ENCODE measurements around the gene CEND1. TPM values are rescaled to one million over a fixed set of nuclear protein-coding genes. Genes with fewer than 3 reads are reported as not detected.
A peak's percentile ranks its signal among the peaks of the same experiment; 100 is the strongest.

The CEND1 gene
- total RNA-seq, 1 donor from 2014 or later = 0.20 TPM

GRCh38 chr11:819129-819931, 29.4 kb upstream of the CEND1 start:
- no peak for DNase-seq (ENCODE audit: low spot score)
- H3K9me3 Mint-ChIP-seq (ENCODE audit: low read depth) = no peaks in the 10 kb centered on the region

GRCh38 chr11:818396-819128, 28.7 kb upstream of the CEND1 start, which contains the start of gene PNPLA2:
Gene PNPLA2, plus strand, starts transcription at chr11:818914. Its CDS starts 805 bp downstream, at chr11:819719.
- TF ChIP-seq CTCF (IDR thresholded peaks at IDR 0.05) = no peak
- H3K36me3 Mint-ChIP-seq (ENCODE audit: low read depth) = peaks cover 4% of the 10 kb centered on the region
- no peak for DNase-seq (ENCODE audit: low spot score)

More at GRCh38 chr11:819129-819931, 29.4 kb upstream of the CEND1 start:
- Mint-ChIP-seq H3K36me3 (ENCODE audit: low read depth) (peaks cover 2% of the 10 kb centered on the region), H3K4me1 (ENCODE audit: low read depth) (peaks cover 22% of the 10 kb centered on the region), H3K27ac (ENCODE audit: unreplicated experiment) (peak overlapping the region; percentile 74), H3K4me3 (ENCODE audit: unreplicated experiment) (peak overlapping the region; percentile 80), H3K27me3 (ENCODE audit: low read depth) (no peaks in the 10 kb centered on the region)
- no peak for TF ChIP-seq CTCF (IDR thresholded peaks at IDR 0.05)

GRCh38 chr11:816433-816779, 26.5 kb upstream of the CEND1 start:
- Mint-ChIP-seq H3K4me1 (ENCODE audit: low read depth) (peaks cover 23% of the 10 kb centered on the region), H3K4me3 (ENCODE audit: unreplicated experiment) (no peak overlapping the region), H3K27ac (ENCODE audit: unreplicated experiment) (no peak overlapping the region), H3K9me3 (ENCODE audit: low read depth) (no peaks in the 10 kb centered on the region), H3K36me3 (ENCODE audit: low read depth) (peaks cover 14% of the 10 kb centered on the region), H3K27me3 (ENCODE audit: low read depth) (no peaks in the 10 kb centered on the region)
- DNase-seq (ENCODE audit: low spot score) = no peak
- no peak for TF ChIP-seq CTCF (IDR thresholded peaks at IDR 0.05)

More at GRCh38 chr11:818396-819128, 28.7 kb upstream of the CEND1 start, which contains the start of gene PNPLA2:
- Mint-ChIP-seq H3K27me3 (ENCODE audit: low read depth) (no peaks in the 10 kb centered on the region), H3K9me3 (ENCODE audit: low read depth) (no peaks in the 10 kb centered on the region), H3K27ac (ENCODE audit: unreplicated experiment) (peak within 1 kb of the TSS; percentile 74), H3K4me3 (ENCODE audit: unreplicated experiment) (peak within 1 kb of the TSS; percentile 80), H3K4me1 (ENCODE audit: low read depth) (peaks cover 22% of the 10 kb centered on the region)

- no peak for TF ChIP-seq CTCF (IDR thresholded peaks at IDR 0.05)
- Mint-ChIP-seq H3K4me3 (ENCODE audit: unreplicated experiment) (no peak overlapping the region), H3K36me3 (ENCODE audit: low read depth) (peaks cover 16% of the 10 kb centered on the region), H3K4me1 (ENCODE audit: low read depth) (peaks cover 23% of the 10 kb centered on the region), H3K9me3 (ENCODE audit: low read depth) (no peaks in the 10 kb centered on the region), H3K27me3 (ENCODE audit: low read depth) (no peaks in the 10 kb centered on the region), H3K27ac (ENCODE audit: unreplicated experiment) (peak overlapping the region; percentile 12)
- DNase-seq (ENCODE audit: low spot score) = no peak
These were observed 26.0 kb upstream of the CEND1 start for GRCh38 chr11:815675-816432.
